ENCODE data around the gene OR4F15.

The OR4F15 gene

GRCh38 chr15:101803676-101804075 lies 8.3 kb upstream of the OR4F15 start:
- Histone ChIP-seq H3K27me3 (ENCODE audit: control insufficient read depth in 1 of 2, insufficient read depth in 2 of 2, low read length in 2 of 2) (peaks cover 0 to 4% of the 10 kb centered on the region in 2 donors), H3K9ac (ENCODE audit: low read depth in 1 of 2, low read length in 2 of 2) (no peak overlapping the region), H3K27ac (ENCODE audit: low read depth, low read length) (no peak overlapping the region), H3K4me1 (ENCODE audit: control insufficient read depth in 1 of 2, insufficient read depth in 2 of 2, low read length in 2 of 2) (no peaks in the 10 kb centered on the region), H3K4me3 (ENCODE audit: low read depth in 1 of 2, low read length in 2 of 2) (no peak overlapping the region), H3K9me3 (ENCODE audit: control insufficient read depth in 1 of 2, low read length in 2 of 2) (no peaks in the 10 kb centered on the region), H3K36me3 (ENCODE audit: control insufficient read depth in 1 of 2, insufficient read depth in 2 of 2, low read length in 2 of 2) (no peaks in the 10 kb centered on the region)

GRCh38 chr15:101804375-101804774 lies 7.6 kb upstream of the OR4F15 start:
- no peak overlapping the region for H3K9ac ChIP-seq (ENCODE audit: low read depth in 1 of 2, low read length in 2 of 2)
- no peaks in the 10 kb centered on the region for H3K4me1 ChIP-seq (ENCODE audit: control insufficient read depth in 1 of 2, insufficient read depth in 2 of 2, low read length in 2 of 2)
- no peak overlapping the region for H3K27ac ChIP-seq (ENCODE audit: low read depth, low read length)
- H3K36me3 ChIP-seq (ENCODE audit: control insufficient read depth in 1 of 2, insufficient read depth in 2 of 2, low read length in 2 of 2) = no peaks in the 10 kb centered on the region
- H3K4me3 ChIP-seq (ENCODE audit: low read depth in 1 of 2, low read length in 2 of 2) = no peak overlapping the region
- no peaks in the 10 kb centered on the region for H3K9me3 ChIP-seq (ENCODE audit: control insufficient read depth in 1 of 2, low read length in 2 of 2)
- H3K27me3 ChIP-seq (ENCODE audit: control insufficient read depth in 1 of 2, insufficient read depth in 2 of 2, low read length in 2 of 2) = peaks cover 0 to 4% of the 10 kb centered on the region in 2 donors

DNA sequence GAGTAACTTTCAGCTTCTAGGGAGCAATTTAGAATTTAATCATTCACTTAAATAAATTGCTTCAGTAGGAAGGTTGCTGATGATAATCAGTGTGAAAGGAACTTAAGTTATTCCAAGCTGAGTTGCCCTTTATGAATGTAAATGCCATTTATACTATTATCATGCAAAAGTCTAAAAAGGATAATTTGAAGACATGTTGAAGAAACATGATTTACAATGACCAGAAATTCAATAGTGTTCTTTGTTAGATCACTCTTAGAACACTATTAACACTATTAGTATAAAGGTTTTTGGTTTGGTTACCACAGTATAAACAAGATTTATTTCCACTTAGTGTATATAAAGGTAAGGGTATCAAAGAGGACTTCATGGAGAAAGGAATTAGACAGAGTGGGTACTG lies 7.1 kb upstream of the OR4F15 start:
- no peak overlapping the region for H3K9ac ChIP-seq (ENCODE audit: low read depth in 1 of 2, low read length in 2 of 2)
- H3K4me1 ChIP-seq (ENCODE audit: control insufficient read depth in 1 of 2, insufficient read depth in 2 of 2, low read length in 2 of 2) = no peaks in the 10 kb centered on the region
- H3K9me3 ChIP-seq (ENCODE audit: control insufficient read depth in 1 of 2, low read length in 2 of 2) = no peaks in the 10 kb centered on the region
- no peaks in the 10 kb centered on the region for H3K36me3 ChIP-seq (ENCODE audit: control insufficient read depth in 1 of 2, insufficient read depth in 2 of 2, low read length in 2 of 2)
- no peak overlapping the region for H3K27ac ChIP-seq (ENCODE audit: low read depth, low read length)
- H3K27me3 ChIP-seq (ENCODE audit: control insufficient read depth in 1 of 2, insufficient read depth in 2 of 2, low read length in 2 of 2) = peaks cover 0 to 4% of the 10 kb centered on the region in 2 donors
- H3K4me3 ChIP-seq (ENCODE audit: low read depth in 1 of 2, low read length in 2 of 2) = no peak overlapping the region

DNA sequence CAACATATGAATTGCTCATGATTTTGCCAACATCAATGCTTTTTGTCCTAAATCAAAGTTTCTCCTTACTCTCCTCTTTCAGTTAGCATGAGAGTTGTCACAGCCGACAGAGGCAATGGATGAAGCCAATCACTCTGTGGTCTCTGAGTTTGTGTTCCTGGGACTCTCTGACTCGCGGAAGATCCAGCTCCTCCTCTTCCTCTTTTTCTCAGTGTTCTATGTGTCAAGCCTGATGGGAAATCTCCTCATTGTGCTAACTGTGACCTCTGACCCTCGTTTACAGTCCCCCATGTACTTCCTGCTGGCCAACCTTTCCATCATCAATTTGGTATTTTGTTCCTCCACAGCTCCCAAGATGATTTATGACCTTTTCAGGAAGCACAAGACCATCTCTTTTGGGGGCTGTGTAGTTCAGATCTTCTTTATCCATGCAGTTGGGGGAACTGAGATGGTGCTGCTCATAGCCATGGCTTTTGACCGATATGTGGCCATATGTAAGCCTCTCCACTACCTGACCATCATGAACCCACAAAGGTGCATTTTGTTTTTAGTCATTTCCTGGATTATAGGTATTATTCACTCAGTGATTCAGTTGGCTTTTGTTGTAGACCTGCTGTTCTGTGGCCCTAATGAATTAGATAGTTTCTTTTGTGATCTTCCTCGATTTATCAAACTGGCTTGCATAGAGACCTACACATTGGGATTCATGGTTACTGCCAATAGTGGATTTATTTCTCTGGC lies 6.2 kb upstream of the OR4F15 start:
- no peaks in the 10 kb centered on the region for H3K9me3 ChIP-seq (ENCODE audit: control insufficient read depth in 1 of 2, low read length in 2 of 2)
- peaks cover 0 to 4% of the 10 kb centered on the region in 2 donors for H3K27me3 ChIP-seq (ENCODE audit: control insufficient read depth in 1 of 2, insufficient read depth in 2 of 2, low read length in 2 of 2)
- H3K36me3 ChIP-seq (ENCODE audit: control insufficient read depth in 1 of 2, insufficient read depth in 2 of 2, low read length in 2 of 2) = no peaks in the 10 kb centered on the region
- H3K4me1 ChIP-seq (ENCODE audit: control insufficient read depth in 1 of 2, insufficient read depth in 2 of 2, low read length in 2 of 2) = no peaks in the 10 kb centered on the region
- no peak overlapping the region for H3K27ac ChIP-seq (ENCODE audit: low read depth, low read length)
- no peak overlapping the region for H3K9ac ChIP-seq (ENCODE audit: low read depth in 1 of 2, low read length in 2 of 2)
- no peak overlapping the region for H3K4me3 ChIP-seq (ENCODE audit: low read depth in 1 of 2, low read length in 2 of 2)

DNA sequence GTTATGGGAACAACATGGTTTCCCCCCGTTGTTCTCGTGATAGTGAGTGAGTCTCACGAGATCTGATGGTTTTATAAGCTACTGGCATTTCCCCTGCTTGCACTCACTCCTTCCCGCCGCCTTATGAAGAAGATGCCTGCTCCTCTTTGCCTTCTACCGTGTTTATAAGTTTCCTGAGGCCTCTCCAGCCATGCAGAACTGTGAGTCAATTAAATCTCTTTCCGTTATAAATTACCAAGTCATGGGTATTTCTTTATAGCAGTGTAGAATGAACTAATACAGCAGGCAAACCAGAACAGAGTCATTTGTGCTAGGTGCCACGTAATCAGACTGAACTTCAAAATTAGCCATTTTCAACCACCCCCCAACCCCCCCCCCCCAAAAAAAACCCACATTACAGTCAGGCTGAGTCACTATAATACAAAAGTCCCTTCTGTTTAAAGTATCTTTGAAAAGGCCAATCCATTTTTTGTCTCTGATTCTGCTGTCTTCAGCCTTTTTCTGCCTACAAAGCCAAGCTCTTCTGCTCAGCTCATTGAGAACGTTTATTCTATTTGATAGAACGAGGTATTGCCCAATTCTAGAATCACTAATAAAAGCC lies 4.6 kb upstream of the OR4F15 start:
- no peak overlapping the region for H3K9ac ChIP-seq (ENCODE audit: low read depth in 1 of 2, low read length in 2 of 2)
- H3K27ac ChIP-seq (ENCODE audit: low read depth, low read length) = no peak overlapping the region

DNA sequence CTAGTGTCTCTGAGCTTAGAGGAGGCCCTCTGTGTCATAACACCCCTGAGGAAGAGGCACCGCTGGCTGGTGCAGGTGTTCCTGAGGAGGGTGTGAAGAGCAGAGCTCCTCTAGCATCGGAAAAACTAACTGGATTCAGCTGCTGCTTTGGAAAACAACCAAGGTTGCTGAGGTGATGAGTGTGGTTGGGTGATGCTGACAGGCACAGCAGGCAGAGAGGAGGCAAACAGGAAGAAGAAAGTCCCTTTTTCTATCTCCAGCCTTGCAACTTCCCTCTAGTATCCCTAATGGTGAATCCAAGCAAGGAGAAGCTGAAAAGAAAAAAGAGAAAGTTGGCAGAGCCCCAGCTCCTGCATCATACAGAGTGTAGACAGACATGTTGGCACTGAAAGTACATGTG lies 3.8 kb upstream of the OR4F15 start:
- H3K36me3 ChIP-seq (ENCODE audit: control insufficient read depth in 1 of 2, insufficient read depth in 2 of 2, low read length in 2 of 2) = no peaks in the 10 kb centered on the region
- H3K27ac ChIP-seq (ENCODE audit: low read depth, low read length) = no peak overlapping the region
- no peak overlapping the region for H3K4me3 ChIP-seq (ENCODE audit: low read depth in 1 of 2, low read length in 2 of 2)
- no peaks in the 10 kb centered on the region for H3K9me3 ChIP-seq (ENCODE audit: control insufficient read depth in 1 of 2, low read length in 2 of 2)
- H3K4me1 ChIP-seq (ENCODE audit: control insufficient read depth in 1 of 2, insufficient read depth in 2 of 2, low read length in 2 of 2) = no peaks in the 10 kb centered on the region
- peaks cover 0 to 4% of the 10 kb centered on the region in 2 donors for H3K27me3 ChIP-seq (ENCODE audit: control insufficient read depth in 1 of 2, insufficient read depth in 2 of 2, low read length in 2 of 2)
- no peak overlapping the region for H3K9ac ChIP-seq (ENCODE audit: low read depth in 1 of 2, low read length in 2 of 2)

More for the DNA sequence above, 4.6 kb upstream of the OR4F15 start:
- no peaks in the 10 kb centered on the region for H3K36me3 ChIP-seq (ENCODE audit: control insufficient read depth in 1 of 2, insufficient read depth in 2 of 2, low read length in 2 of 2)
- H3K4me3 ChIP-seq (ENCODE audit: low read depth in 1 of 2, low read length in 2 of 2) = no peak overlapping the region
- H3K27me3 ChIP-seq (ENCODE audit: control insufficient read depth in 1 of 2, insufficient read depth in 2 of 2, low read length in 2 of 2) = peaks cover 0 to 4% of the 10 kb centered on the region in 2 donors
- H3K4me1 ChIP-seq (ENCODE audit: control insufficient read depth in 1 of 2, insufficient read depth in 2 of 2, low read length in 2 of 2) = no peaks in the 10 kb centered on the region
- no peaks in the 10 kb centered on the region for H3K9me3 ChIP-seq (ENCODE audit: control insufficient read depth in 1 of 2, low read length in 2 of 2)

DNA sequence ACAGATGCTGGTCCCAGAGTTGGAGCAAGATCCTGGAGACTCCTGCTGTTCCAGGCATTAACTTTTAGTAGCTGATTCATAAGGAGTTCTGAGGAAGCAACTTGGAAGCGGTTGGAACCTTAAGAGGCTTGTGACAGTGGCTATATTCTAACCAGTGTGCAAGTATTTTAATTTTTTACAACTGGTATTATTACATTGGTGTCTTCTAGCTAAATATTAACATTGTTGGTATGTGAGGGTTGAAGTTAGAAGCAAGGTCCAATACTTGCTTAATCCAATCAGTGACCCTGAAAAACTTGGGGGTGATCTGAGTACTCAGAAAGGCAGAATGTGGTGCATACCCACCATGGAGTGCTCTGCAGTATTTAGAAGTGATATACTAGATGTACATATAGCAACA lies 1.5 kb upstream of the OR4F15 start:
- Histone ChIP-seq H3K27me3 (ENCODE audit: control insufficient read depth in 1 of 2, insufficient read depth in 2 of 2, low read length in 2 of 2) (peaks cover 0 to 4% of the 10 kb centered on the region in 2 donors), H3K9ac (ENCODE audit: low read depth in 1 of 2, low read length in 2 of 2) (no peak overlapping the region), H3K4me1 (ENCODE audit: control insufficient read depth in 1 of 2, insufficient read depth in 2 of 2, low read length in 2 of 2) (no peaks in the 10 kb centered on the region), H3K36me3 (ENCODE audit: control insufficient read depth in 1 of 2, insufficient read depth in 2 of 2, low read length in 2 of 2) (no peaks in the 10 kb centered on the region), H3K4me3 (ENCODE audit: low read depth in 1 of 2, low read length in 2 of 2) (no peak overlapping the region), H3K9me3 (ENCODE audit: control insufficient read depth in 1 of 2, low read length in 2 of 2) (no peaks in the 10 kb centered on the region), H3K27ac (ENCODE audit: low read depth, low read length) (no peak overlapping the region)

DNA sequence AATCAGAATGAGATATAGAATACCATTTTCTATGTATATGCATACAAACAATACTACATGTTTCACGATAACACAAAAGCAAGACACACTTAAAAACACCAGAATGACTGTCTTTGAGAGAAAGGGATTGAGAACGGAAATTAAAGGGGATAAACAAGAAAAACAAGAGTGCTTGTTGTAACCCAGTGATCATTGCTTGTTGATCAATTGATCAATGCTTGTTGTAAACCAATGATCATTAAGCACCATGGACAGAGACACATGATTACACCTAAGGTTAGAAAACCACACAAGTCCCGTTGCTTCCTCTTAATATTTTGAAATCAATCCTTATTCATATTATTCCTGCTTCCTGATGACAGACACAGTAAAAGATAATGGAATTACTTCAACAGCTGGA lies 1.1 kb upstream of the OR4F15 start:
- H3K27me3 ChIP-seq (ENCODE audit: control insufficient read depth in 1 of 2, insufficient read depth in 2 of 2, low read length in 2 of 2) = peaks cover 0 to 4% of the 10 kb centered on the region in 2 donors
- no peak overlapping the region for H3K9ac ChIP-seq (ENCODE audit: low read depth in 1 of 2, low read length in 2 of 2)
- H3K4me3 ChIP-seq (ENCODE audit: low read depth in 1 of 2, low read length in 2 of 2) = no peak overlapping the region

DNA sequence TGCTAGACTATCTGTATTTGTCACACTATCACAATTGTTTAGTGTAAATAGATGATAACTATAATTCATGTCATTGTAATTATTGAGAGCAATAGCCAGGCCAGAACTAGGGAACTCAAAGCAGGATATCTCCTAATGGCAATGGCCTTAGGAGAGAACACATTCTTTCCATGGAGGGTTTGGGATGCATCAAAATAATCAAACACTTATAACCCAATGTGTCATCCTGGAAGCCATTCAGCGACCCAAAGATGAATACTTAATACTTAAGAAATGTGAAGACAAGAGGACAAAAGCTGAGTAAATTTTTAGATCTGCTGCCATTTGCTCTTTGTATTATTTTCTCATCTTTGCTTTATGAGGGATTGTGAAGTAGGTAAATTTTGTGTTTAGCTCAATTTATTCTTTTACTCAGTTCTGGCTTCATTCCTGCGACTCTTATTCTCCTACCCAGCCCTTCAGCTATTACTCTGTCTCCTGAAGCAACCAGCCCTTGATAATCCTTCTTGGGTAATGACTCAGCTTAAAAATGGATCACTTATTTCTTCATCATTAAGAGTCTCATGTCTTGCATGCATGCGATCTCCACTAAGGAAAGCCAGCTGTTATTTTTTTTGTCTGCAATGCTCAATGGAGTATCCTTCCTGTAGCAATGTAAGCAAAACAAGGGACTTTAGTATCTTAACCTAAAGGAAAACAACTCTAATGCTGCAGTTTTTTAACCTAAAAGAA lies 2.0 kb downstream of the OR4F15 start:
- Histone ChIP-seq H3K27me3 (ENCODE audit: control insufficient read depth in 1 of 2, insufficient read depth in 2 of 2, low read length in 2 of 2) (no peaks in the 10 kb centered on the region), H3K4me3 (ENCODE audit: low read depth in 1 of 2, low read length in 2 of 2) (no peak overlapping the region), H3K36me3 (ENCODE audit: control insufficient read depth in 1 of 2, insufficient read depth in 2 of 2, low read length in 2 of 2) (no peaks in the 10 kb centered on the region), H3K4me1 (ENCODE audit: control insufficient read depth in 1 of 2, insufficient read depth in 2 of 2, low read length in 2 of 2) (no peaks in the 10 kb centered on the region), H3K27ac (ENCODE audit: low read depth, low read length) (no peak overlapping the region), H3K9ac (ENCODE audit: low read depth in 1 of 2, low read length in 2 of 2) (no peak overlapping the region), H3K9me3 (ENCODE audit: control insufficient read depth in 1 of 2, low read length in 2 of 2) (no peaks in the 10 kb centered on the region)

More for the DNA sequence above, 1.1 kb upstream of the OR4F15 start:
- no peaks in the 10 kb centered on the region for H3K4me1 ChIP-seq (ENCODE audit: control insufficient read depth in 1 of 2, insufficient read depth in 2 of 2, low read length in 2 of 2)
- H3K9me3 ChIP-seq (ENCODE audit: control insufficient read depth in 1 of 2, low read length in 2 of 2) = no peaks in the 10 kb centered on the region
- H3K27ac ChIP-seq (ENCODE audit: low read depth, low read length) = no peak overlapping the region
- H3K36me3 ChIP-seq (ENCODE audit: control insufficient read depth in 1 of 2, insufficient read depth in 2 of 2, low read length in 2 of 2) = no peaks in the 10 kb centered on the region

DNA sequence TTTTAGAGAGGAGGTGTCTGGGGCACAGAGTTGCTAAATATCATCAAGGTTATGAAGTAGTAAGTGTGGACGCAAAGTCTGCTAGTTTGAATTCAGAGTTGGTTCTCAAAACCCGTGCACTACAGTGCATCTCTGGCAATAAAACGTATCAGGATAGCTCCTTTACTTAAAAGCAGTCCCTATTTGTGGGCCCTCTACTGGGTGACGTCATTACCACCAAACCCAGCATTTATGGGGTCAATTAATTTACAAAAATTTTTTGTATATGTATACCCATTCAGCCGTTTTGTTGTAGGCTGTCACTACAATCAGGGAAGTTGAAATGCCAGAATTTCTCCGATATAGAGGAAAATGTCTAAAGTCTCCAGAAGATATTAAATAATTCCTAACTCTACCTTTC lies 8.8 kb downstream of the OR4F15 start:
- Histone ChIP-seq H3K36me3 (ENCODE audit: control insufficient read depth in 1 of 2, insufficient read depth in 2 of 2, low read length in 2 of 2) (no peaks in the 10 kb centered on the region), H3K9me3 (ENCODE audit: control insufficient read depth in 1 of 2, low read length in 2 of 2) (no peaks in the 10 kb centered on the region), H3K27me3 (ENCODE audit: control insufficient read depth in 1 of 2, insufficient read depth in 2 of 2, low read length in 2 of 2) (peaks cover 0 to 4% of the 10 kb centered on the region in 2 donors), H3K4me1 (ENCODE audit: control insufficient read depth in 1 of 2, insufficient read depth in 2 of 2, low read length in 2 of 2) (no peaks in the 10 kb centered on the region), H3K9ac (ENCODE audit: low read depth in 1 of 2, low read length in 2 of 2) (no peak overlapping the region), H3K27ac (ENCODE audit: low read depth, low read length) (no peak overlapping the region), H3K4me3 (ENCODE audit: low read depth in 1 of 2, low read length in 2 of 2) (no peak overlapping the region)
